HuH-7 (cell line): ENCODE results near the gene ITGB4.
A peak's percentile ranks its signal among the peaks of the same experiment; 100 is the strongest.
"Not testable (repeated sequence)": the region's sequence is repeated elsewhere in the genome, so short reads cannot be mapped to it uniquely, and the experiment has no call there.

Experiments used
- DNase-seq: peaks from one replicate; pipeline ENCODE4 v3.0.0; 2011; ENCODE audit warnings: low spot score

The ITGB4 gene

DNA sequence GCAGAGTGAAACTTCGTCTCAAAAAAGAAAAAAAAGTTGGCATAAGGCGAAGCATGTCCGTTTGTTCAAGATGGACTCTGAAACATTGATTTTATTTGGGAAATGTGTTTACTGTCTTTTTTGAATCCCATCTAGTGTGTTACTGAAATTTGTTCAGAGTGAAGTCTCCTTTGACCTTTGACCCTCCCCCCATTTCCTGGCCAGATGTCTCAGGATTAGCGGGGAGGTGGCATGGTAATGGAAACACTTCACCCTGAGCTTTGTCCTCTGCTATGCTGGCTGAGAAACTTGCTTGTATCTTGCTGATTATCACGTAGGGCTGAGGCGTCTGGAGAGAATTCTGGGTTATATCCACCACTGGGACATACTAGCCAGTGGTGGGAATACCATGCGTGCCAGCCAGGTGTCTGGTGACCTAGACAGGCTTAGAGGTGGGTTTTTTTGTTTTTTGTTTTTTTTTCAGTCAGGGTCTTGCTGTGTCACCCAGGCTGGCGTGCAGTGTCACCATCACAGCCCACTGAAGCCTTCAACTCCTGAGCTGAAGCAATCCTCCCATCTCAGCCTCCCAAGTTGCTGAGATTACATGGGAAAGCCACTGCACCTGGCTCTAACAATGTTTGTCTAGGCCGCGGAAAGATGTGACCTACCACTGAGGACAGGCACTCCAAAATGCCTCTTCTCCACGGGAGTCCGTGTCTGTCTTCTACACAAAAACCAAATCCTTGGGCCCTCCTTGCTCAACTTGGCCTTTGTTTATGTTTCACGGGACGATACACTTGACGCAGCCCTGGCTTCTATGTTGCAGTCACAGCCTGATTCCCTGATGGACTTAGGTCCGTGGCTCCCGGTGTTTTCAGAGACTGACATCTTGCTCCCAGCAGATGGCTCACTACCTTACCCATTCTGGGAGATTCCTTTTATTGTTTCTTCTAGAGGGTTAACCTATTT is 50.3 kb downstream of the ITGB4 start:
- no peak for DNase-seq

DNA sequence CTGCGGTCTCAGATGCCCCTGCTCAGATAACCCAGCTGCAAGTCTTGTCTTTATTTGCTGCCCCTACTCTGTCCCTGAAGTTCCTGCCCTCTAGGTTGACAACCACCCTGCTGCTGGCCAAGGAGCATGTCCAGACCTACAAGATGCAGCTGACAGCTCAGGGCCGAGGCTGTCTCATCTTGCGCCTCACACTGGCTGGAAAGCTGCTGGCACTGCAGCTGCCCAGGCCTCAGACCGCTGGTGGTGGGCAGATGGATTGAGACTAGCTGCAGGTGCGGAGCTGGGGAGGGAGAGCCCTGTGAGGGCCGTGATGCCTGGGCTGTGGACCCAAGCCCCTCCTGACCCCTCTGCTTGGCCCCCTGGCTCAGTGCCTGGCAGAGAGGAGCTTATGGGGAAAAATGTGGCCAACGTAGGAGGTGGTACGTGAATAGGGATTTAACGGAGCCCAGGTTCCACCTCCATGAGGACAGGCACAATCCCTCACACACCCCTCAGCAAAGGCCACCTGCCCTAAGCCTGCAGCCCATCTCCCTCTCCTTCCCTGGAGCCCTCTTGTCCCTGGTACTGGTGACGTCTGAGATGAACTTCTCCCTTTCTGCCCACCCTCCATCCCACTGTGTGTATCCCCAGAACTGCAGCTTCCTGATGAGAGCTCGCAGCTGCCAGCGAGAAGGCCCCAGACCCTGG is 52.0 kb downstream of the ITGB4 start:
- no peak for DNase-seq

DNA sequence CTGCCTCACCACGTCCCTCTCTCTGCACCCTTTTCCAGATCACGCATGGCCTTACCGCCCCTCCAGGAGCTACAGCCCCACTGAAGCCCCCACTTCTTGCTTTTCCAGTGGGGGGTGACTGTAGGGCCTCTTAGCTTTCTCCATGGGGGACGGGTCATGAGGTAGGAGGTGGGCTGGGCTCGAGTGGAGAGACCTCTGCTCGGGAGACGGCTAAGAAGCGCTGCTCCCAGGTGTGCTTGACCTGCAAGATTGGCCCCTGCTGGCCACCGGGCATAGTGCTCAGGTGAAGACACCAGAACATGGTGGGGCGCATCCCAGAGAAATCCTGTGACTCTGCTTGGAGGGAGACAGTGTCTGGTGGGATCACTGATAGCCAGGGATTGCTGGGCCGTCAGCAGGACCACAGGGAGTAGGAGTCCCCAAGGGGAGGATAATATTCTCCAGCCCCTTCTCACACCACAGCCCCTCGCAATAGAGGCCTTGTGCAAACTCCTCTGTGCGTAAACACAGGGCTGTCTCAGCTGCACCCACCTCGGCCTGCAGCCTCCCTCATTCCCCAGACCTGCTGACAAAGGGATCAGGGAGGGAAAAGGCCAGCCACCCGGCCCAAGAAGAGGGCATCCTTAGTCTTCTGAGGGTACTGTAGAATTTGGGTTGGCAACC is 52.7 kb downstream of the ITGB4 start:
- DNase-seq = no peak

DNA sequence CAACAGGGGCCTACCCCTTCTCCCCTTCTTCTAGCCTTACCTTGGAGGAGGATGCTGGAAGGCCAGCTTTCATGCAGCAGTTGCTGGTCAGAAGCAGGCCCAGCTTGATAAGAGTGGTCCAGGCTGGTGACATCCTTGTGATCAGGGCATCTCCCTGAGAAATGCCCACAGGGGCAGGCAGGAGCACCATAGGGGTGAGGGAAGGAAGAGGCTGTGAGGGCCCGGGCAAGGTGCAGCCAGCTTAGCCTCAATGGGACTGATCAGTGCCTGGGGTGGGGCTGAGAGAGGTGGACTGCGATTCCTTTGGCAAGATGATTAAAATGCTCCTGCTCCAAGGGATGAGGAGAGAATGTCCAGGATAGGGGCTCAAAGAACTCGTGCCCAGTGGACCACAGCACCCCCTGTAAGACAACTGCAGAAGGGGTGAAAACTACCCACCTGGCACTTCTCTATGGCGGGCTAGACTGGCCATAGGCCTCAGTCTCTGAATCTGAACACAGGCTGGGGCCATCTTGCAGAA is 53.3 kb downstream of the ITGB4 start:
- DNase-seq = no peak

DNA sequence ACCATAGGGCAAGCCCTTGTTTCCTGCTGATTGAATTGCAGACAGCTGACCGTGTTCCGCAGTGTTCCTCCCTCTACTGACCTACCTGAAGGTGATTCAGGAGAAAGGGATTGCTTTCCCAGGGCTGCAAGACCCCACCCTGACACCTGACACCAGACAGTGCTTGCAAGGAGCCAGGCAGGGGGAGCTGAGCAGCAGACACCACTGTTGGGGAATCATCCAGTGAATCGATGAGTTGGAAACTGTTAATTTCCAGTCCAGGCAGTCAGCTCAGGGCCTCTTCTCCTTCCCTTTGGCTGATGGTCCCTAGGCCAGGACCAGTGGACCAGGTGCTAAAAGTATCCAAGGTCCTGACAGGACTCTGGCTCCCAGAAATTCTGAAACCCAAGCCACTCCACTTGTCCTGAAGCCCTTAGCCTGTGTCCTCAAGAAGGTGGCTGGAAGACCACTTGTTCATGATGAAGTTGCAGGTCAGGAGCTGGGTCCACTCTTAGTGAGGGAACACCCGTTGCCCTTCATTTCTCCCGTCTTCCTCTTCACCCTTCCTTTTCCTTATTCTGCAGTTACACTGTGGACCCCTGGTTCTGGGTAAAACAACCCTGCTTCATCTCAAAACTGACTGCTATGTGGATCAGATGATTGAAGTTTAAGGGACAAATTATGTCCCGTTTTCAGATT is 53.9 kb downstream of the ITGB4 start:
- DNase-seq = no peak

DNA sequence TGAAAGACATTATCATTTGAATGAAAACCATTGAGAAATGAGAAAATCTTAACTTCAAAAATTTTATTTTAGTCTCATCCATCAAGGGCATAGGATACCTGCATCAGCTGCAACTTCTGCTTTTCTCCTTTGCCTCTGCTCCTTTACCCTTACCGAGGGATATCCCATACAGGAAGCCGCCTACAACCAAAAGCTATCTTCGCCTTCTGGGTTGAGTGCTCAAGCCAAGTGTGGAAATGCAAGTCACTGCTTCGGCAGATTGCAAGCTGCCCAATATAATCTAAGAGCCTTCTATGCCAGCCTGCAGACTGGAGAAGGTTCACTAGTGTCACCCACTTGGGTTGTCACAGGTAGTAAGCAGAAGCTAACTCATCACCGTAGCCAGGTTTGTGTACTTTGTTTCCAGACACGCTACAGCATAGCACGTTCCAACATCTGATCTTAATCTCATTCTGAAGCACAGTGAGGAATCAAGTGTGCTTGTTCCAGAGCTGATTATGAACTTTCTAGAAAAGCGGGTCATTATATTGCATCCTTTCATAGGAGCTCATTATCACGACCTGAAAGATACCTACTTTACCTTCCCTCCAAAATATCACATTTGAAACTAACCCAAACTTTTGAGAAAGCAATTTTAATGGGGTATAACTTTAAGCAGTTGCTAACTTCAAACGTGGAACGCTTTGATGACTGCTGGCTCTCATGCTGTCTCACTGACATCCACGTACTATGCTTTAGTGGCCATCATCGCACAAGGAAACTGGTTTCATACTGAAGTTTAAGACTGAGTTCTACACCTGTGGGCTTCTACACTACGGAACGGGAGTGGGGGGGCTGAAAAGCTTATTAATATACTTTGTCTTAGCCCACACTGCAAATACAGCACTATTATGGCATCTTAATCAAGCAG is 55.4 kb downstream of the ITGB4 start:
- no peak for DNase-seq

DNA sequence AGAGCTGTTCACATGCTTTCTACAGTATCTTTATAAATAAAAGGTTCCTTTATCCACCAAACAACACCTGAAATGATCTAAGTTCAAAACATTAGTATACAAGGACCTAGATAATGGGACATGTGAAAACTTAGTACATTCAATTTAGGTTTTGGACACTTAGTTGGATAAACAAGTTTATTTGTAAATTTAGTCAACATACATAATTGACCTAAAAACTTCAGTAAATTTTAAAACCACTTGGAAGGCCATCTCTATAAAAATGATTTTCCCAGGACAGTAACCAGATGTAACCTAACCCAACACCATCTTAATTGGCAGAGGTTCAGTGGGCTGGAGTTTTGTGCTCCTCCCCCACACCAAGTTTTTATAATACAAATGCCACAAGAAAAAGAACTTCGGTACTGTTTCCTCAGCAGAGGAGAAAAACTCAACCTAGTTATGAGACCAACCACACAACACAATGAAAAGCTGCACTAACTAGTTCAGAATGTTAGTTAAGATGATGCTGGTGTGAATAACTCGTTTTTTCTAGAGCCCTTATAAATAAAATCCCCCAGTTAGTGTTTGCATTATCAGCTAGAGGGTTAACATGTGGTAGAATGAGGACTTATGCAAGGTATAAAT is 56.1 kb downstream of the ITGB4 start:
- no peak for DNase-seq

DNA sequence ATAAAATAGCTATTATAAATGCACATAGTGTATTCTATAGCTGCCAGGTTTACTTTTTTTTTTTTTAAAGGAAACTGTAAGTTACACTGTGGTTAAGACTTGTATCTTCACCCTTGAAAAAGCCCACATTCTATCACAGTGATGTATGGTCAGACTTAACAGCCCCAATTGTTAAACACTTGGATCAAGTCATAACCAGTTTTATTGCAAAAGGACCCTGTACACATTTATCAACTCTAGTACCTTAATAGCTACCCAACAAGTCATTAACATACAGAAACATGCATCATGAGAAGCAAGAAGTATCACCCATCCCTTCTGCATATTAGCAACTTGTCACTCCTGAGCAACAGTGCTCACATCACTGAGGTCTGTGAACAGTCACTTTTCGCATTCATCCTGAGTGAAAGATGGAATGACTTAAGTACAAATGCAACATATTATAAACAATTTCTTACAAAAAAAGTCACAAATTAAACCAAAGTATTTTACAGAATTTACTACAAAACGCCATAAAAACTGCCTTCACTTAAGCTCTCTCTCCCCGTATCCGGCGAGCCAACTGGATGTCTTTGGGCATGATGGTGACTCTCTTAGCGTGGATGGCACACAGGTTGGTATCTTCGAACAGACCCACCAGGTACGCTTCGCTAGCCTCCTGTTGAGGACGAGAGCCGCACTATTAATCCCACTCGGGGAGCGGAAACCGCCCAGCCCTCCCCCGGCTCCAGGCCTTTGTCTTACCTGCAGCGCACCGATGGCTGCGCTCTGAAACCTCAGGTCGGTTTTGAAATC is 57.0 kb downstream of the ITGB4 start:
- not testable (repeated sequence) for DNase-seq

DNA sequence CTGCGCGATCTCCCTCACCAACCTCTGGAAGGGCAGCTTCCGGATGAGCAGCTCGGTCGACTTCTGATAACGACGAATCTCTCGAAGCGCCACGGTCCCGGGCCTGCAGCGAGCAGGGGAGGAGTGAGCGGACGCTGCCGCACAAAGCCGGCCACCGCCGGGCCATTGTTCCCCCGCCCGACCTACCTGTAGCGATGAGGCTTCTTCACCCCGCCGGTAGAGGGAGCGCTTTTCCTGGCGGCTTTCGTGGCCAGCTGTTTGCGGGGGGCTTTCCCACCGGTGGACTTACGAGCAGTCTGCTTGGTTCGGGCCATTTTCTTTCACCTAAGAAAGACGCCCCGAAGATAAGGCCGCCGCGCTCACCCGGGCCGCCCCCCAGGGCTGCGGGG is 57.6 kb downstream of the ITGB4 start:
- DNase-seq = no peak

DNA sequence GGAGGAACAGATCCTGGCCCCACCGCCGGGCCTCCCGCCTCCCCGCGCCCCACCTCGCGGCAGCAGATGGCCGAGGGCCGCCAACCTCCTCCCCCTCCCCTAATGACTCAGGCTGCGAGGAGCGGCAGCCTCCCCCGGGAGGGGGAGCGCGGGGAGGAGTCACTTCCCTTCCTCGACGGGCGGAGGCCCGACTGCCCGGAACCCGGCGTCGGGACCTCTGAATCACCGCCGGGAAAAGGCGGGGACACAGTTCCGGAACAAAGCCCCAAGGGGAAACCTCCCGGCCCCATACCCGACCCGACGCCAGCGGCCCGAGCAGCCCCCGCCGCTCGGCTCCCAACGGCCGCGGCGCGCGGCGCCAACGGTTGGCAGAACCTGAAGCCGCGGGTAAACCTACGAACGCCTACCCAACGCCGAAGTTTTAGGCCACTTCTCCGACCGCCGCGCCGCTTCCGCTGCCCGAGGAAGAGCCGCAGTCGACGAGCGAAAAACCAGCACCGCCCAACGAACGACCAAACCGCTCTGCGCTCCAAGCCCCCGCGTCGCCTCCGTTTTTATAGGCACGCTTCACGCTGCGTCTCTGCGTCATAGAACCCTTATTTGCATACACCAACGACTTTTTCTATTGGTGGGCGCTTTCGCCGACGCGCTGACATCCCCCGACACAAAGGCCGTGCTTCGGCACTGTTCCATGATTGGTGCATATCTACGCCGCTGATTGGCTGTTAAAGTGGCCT is 58.2 kb downstream of the ITGB4 start:
- DNase-seq = peak; percentile 100

DNA sequence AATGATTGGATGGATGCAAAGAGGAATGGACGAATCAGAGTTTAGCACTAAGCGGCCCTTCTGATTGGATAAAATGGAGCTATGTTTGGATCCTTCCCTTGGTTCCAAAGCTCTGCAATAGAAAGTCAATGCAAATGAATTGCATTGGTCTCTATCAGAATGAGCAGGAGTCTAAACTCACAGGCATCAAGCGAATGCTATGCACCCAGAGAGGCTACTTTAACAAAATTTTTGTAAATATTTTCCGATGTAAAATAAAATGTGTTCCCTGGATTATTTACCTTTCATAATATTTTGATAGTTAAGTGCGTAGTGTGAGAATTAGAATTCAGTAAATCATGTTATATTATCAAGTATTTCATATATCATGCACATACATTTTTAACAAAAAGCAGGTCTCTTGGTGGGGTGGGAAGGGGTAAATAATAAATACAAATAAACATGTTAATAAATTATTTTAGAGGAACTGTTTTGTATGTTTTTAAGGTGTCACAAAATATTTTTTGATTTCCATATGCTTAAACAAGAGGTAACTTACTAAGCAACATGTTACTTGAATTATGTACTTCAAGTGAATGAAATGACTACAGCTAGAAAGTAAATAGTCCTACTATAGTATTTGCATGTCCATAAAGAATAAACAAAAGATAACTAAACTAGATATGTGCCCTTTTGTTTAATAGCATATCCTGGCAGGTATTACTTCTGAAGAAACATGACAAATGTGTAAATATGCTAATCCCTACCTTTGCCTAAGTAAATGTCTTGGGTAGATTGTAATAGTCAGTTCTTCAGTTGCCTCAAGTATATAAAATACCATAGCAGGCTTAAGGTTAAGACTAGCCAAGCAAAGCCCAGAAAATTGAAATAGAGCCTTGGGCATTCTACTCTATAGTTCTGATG is 59.0 kb downstream of the ITGB4 start:
- no peak for DNase-seq

DNA sequence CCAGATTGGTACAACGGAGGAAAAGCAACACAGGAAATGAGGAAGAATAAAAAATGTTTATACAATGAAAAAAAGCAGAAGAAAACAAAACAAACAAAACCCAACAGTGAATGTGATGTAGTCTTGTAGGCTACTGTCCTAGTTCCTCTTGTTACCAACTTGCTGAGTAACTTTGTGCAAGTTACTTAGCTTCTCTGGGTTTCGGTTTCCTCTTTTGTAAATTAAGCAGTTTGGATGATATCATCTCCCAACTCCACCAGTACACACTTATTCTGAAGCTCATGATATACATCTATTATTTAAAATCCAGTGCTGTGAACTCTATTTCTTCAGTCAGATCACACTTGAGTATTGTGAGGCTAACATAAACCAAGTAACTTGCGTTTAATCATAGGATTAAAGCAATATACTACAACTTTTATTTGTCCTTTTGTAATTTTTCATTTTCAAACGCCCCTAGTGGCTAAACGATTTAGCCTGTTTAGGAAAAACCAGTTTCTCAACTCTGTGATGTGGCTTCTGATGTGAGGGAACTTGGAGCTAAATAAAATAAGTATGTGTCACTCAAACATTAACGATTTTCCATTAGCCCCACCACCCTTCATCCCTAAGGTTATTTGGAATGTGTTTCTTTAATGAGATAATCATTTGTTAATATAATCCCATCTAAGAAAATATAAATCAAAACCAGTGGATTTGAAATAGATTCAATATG is 62.0 kb downstream of the ITGB4 start:
- no peak for DNase-seq

DNA sequence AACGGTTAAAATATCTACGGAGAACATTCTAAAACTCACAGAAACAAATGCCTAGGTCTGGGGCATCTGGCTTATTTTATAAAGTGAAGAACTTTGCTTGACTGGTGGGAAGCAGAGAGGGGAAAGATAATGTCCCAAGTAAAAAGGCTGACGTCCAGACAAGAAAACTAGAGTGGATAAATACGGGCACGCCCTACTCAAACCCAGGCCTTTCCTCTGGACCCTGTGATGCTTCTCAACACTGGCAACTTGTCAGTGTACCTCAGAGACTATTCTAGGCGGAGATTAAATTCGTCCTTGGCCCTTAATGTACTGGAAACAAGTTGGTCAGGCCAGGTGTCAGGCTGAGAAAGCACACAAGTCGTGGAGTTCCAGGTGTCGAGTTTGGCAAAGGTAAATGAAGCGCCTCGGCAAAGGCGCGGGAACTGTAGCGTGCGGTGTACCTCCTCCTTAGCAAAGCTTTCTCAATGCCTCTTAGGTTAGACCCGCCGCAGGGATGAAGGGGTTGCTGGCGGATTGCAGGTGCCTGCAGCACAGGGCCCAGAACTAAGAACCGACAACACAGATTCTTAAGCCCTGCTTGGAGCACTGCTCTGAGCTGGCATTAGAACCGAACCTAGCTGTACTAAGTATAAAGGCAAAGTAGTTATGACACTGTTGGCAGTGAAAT is 62.7 kb downstream of the ITGB4 start:
- no peak for DNase-seq

DNA sequence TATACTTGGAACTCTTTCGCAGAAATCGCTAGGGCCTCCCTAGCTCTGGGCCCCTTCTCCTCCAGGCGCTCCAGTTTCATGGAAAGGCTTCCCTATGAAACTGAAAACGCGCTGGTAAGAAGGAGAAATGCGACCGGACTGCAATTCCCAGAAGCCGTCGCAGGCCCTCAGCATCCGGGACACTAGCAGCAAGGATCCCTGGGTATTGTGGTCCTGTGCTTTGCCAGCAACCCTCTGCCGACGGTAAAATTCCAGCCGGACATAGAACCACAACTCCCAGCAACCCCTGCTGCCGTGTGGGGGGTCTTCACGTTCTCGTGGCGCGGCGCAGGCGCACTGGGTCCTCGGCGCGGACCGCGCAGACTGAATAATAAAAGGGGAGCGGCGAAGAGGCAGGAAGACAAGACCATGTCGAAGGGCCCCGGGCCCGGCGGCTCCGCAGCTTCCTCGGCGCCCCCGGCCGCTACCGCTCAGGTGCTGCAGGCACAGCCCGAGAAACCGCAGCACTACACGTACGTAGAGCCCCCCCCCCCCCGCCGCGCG is 63.3 kb downstream of the ITGB4 start, which contains the start of gene UNK:
TSS of gene UNK (plus strand) at position 334 of the 543 bp plus-strand sequence. CDS start at position 409, 75 bp downstream.
- peak; percentile 97 for DNase-seq

DNA sequence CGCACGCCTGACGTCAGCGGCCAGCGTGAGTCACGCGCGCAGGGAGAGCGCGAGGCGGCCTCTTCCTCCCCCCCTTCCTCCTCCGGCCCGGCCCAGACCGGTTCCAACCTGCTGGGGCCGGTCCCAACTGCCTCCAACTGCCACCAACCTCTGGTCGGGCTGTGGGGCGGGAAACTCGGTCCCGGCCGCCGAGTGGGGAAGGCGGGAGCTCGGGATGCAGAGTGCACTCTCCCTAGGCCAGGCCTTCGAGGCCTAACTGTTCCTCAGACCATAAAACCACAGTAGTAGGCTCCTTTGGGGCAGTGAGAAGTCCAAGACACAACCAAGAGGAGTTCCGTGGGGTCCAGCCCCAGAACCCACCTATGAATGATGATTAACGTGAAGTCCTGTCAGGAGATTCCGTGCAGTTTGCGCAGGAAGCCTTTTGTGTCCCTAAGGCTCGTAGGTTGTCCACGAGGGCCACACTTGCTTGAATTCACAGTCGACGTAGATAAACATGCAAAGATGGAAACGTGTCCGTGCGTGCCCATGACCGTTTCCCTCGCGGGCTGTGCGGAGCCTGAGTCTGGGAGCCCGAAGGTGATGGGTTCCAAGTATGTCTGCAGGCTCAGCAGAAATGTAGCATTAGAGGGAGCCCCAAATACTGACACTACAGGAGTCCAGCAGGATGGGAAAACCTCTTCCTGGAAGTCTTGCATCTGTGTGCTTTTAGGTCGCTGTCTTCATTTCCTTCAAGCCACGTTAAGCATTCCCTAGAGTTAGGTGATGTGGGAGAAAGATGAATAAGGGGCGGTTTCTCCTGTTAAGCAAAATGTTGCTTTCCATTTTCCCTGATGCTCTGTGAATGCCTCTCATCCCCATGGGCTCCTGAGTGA is 64.0 kb downstream of the ITGB4 start:
- no peak for DNase-seq
